ENCODE data around the gene IFT25. TPM values are rescaled to one million over a fixed set of nuclear protein-coding genes. Genes with fewer than 3 reads are reported as not detected.

IFT25 gene
- total and polyA plus RNA-seq, 2 of the 13 experiments (the other 11 are each of a cell fraction or from before 2014, with no cell fraction given) = 19.7 to 48.0 TPM

DNA sequence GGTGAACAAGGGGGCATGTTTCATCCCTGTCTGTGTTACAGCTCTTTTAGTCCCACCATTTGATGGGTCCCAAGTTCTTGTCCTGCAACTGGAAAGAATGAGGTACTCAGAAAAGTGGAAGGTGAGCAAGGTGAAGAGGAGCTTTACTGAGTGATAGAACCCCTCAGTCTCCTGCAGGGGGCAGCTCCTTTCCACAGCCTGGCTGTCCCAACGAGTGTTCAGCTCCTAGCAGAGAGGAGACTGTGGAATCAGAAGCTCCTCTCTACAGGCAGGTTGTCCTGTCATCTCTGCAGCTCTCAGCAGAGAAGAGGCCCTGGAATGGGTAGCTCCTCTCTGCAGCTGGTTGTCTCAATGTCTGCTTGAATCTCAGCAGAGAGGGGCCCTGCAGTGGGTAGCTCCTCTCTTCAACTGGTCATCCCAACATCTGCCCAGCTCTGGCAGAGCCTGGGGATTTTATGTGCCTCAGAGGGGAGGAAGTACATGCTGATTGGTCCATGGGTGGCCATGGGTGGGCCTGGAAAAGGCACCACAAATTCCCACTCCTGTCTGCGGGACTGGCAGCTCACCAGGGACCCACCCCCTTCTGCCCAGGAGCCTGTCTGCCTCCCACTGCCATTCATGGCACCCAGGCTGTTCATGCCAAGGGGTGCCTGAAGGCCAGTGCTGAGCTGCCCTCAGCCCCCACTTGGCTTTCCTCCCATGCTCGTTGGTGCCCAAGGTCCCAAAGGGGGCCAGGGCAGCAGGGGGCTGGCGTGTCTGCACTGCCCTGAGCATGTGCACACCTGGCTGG is 46.8 kb upstream of the IFT25 start (continued):
- TF ChIP-seq, protein P1, sequence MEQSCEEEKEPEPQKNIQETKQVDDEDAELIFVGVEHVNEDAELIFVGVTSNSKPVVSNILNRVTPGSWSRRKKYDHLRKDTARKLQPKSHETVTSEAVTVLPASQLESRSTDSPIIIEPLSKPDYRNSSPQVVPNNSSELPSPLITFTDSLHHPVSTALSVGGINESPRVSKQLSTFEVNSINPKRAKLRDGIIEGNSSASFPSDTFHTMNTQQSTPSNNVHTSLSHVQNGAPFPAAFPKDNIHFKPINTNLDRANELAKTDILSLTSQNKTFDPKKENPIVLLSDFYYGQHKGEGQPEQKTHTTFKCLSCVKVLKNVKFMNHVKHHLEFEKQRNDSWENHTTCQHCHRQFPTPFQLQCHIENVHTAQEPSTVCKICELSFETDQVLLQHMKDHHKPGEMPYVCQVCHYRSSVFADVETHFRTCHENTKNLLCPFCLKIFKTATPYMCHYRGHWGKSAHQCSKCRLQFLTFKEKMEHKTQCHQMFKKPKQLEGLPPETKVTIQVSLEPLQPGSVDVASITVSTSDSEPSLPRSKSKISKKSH (CRISPR knock-in tag; IDR thresholded peaks at IDR 0.05; ENCODE audit: borderline replicate concordance) = no peak
- TF ChIP-seq ZNF737 (CRISPR knock-in tag; IDR thresholded peaks at IDR 0.05; ENCODE audit: borderline replicate concordance) (no peak), RARG (CRISPR knock-in tag; IDR thresholded peaks at IDR 0.05; ENCODE audit: low read depth) (no peak), U2AF1 (optimal IDR thresholded peaks at IDR 0.05; ENCODE audit: low read depth, low read length) (no peak), BRCA1 (CRISPR knock-in tag; IDR thresholded peaks at IDR 0.05) (no peak), ZFP62 (CRISPR knock-in tag; IDR thresholded peaks at IDR 0.05) (no peak), KMT2B (CRISPR knock-in tag; IDR thresholded peaks at IDR 0.05) (0 out of 2 replicates have a peak, but pooled peaks have one; percentile 23), ELF3 (CRISPR knock-in tag; IDR thresholded peaks at IDR 0.05) (0 out of 2 replicates have a peak, but pooled peaks have one; percentile 16), NFIC (IDR thresholded peaks at IDR 0.05; ENCODE audit: low read length) (no peak), FOSL2 (CRISPR knock-in tag; IDR thresholded peaks at IDR 0.05) (0 out of 2 replicates have a peak, but pooled peaks have one; percentile 22), ZNF256 (CRISPR knock-in tag; conservative IDR thresholded peaks at IDR 0.05) (no peak), ZNF333 (CRISPR knock-in tag; IDR thresholded peaks at IDR 0.05; ENCODE audit: borderline replicate concordance) (no peak), NR2F1 (CRISPR knock-in tag; IDR thresholded peaks at IDR 0.05) (no peak), PLRG1 (conservative IDR thresholded peaks at IDR 0.05) (no peak), ZNF556 (CRISPR knock-in tag; IDR thresholded peaks at IDR 0.05; ENCODE audit: borderline replicate concordance) (no peak), TEAD3 (CRISPR knock-in tag; optimal IDR thresholded peaks at IDR 0.05; ENCODE audit: borderline replicate concordance) (no peak), ZFYVE20 (CRISPR knock-in tag; IDR thresholded peaks at IDR 0.05; ENCODE audit: borderline replicate concordance, low read depth) (no peak), ZNF564 (CRISPR knock-in tag; IDR thresholded peaks at IDR 0.05) (no peak)
- TF ChIP-seq, protein P2, sequence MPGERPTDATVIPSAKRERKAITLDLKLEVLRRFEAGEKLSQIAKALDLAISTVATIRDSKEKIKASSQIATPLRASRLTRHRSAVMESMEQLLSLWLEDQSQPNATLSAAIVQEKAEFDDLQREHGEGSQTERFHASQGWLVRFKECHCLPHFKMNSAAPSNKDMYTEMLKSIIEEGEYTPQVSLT (CRISPR knock-in tag; IDR thresholded peaks at IDR 0.05; ENCODE audit: borderline replicate concordance, low read depth) = no peak
- TF ChIP-seq, protein P3, sequence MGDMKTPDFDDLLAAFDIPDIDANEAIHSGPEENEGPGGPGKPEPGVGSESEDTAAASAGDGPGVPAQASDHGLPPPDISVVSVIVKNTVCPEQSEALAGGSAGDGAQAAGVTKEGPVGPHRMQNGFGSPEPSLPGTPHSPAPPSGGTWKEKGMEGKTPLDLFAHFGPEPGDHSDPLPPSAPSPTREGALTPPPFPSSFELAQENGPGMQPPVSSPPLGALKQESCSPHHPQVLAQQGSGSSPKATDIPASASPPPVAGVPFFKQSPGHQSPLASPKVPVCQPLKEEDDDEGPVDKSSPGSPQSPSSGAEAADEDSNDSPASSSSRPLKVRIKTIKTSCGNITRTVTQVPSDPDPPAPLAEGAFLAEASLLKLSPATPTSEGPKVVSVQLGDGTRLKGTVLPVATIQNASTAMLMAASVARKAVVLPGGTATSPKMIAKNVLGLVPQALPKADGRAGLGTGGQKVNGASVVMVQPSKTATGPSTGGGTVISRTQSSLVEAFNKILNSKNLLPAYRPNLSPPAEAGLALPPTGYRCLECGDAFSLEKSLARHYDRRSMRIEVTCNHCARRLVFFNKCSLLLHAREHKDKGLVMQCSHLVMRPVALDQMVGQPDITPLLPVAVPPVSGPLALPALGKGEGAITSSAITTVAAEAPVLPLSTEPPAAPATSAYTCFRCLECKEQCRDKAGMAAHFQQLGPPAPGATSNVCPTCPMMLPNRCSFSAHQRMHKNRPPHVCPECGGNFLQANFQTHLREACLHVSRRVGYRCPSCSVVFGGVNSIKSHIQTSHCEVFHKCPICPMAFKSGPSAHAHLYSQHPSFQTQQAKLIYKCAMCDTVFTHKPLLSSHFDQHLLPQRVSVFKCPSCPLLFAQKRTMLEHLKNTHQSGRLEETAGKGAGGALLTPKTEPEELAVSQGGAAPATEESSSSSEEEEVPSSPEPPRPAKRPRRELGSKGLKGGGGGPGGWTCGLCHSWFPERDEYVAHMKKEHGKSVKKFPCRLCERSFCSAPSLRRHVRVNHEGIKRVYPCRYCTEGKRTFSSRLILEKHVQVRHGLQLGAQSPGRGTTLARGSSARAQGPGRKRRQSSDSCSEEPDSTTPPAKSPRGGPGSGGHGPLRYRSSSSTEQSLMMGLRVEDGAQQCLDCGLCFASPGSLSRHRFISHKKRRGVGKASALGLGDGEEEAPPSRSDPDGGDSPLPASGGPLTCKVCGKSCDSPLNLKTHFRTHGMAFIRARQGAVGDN (CRISPR knock-in tag; IDR thresholded peaks at IDR 0.05) = peak; percentile 9; the same call in 1 of the 2 replicates
- TF ChIP-seq, protein P4, sequence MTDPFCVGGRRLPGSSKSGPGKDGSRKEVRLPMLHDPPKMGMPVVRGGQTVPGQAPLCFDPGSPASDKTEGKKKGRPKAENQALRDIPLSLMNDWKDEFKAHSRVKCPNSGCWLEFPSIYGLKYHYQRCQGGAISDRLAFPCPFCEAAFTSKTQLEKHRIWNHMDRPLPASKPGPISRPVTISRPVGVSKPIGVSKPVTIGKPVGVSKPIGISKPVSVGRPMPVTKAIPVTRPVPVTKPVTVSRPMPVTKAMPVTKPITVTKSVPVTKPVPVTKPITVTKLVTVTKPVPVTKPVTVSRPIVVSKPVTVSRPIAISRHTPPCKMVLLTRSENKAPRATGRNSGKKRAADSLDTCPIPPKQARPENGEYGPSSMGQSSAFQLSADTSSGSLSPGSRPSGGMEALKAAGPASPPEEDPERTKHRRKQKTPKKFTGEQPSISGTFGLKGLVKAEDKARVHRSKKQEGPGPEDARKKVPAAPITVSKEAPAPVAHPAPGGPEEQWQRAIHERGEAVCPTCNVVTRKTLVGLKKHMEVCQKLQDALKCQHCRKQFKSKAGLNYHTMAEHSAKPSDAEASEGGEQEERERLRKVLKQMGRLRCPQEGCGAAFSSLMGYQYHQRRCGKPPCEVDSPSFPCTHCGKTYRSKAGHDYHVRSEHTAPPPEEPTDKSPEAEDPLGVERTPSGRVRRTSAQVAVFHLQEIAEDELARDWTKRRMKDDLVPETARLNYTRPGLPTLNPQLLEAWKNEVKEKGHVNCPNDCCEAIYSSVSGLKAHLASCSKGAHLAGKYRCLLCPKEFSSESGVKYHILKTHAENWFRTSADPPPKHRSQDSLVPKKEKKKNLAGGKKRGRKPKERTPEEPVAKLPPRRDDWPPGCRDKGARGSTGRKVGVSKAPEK (CRISPR knock-in tag; IDR thresholded peaks at IDR 0.05; ENCODE audit: borderline replicate concordance) = no peak

Measured in HepG2 (cell line).